SKM-1 (cell line): ENCODE measurements around the gene RGCC.

ENCODE experiments used
- DNase-seq: peaks from one replicate; lab custom pipeline; 2025; ENCODE audit not compliant: unreplicated experiment; lab: John Stamatoyannopoulos, UW

RGCC gene

DNA sequence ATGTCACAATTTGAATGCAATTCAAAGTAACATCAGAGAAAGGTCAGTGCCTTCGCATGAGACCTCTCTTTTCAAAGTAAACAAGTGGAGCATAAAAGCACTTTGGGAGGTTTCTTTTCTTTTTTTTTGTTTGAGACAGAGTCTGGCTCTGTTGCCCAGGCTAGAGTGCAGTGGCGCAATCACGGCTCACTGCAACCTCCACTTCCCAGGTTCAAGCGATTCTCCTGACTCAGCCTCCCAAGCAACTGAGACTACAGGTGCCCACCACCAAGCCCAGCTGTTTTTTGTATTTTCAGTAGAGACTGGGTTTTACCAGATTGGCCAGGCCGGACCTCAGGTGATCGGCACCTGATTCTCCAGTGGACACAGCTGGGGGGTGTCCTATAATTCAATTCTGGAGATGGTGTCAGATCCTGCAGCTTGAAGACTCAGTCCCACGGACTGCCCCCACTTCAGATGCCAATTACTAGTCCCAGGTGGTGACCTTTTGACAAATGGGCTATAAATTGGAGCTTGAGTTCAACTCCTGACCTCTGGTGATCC, 57.6 kb downstream of the RGCC start:
- DNase-seq = no peak

DNA sequence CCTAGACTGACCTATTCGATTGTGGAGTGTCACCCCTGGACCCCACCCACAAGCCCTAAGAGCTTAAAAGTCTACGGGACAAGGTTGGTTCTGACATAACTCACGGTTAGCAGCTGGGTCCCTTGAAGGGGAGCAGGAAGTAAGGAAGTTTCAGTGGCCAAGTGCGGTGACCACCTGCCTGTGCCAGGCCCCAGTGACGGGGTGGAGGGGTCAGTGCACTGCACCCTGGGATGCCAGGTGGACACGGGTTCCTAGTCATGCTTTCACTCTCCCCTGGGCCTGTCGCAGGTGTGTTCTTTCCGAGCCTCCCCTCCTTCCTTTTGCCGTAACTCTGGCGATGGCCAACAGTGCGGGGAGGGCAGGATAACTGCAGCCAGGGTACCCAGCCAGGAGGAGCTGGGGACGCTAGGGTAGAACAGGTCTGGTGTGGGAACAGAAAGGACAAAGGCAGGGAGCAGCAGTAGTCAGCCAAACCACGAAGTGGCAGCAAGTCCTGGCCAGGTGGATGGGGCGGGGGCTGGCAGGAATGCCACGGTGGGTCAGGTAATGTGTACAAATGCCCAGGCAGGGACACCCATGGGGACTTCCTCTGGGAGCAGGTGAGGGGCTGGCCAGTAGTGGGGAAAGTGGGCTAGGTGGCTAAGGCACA, 58.3 kb downstream of the RGCC start:
- DNase-seq = no peak

- DNase-seq = no peak
Observed at GRCh38 chr13:41516166-41516565, 58.8 kb downstream of the RGCC start.

- no peak for DNase-seq
Observed at GRCh38 chr13:41516760-41517159, 59.4 kb downstream of the RGCC start.

- DNase-seq = peak; percentile 6
Observed at GRCh38 chr13:41520016-41520659, 62.8 kb downstream of the RGCC start.
